H9 (cell line): ENCODE measurements around the gene CDKN3. TPM values are rescaled to one million over a fixed set of nuclear protein-coding genes. Genes with fewer than 3 reads are reported as not detected.

Experiments used
- DNase-seq: peaks from one replicate; pipeline ENCODE4 v3.0.0-alpha.2; 2017
- H2AFZ ChIP-seq: one replicate; pipeline ENCODE4 v1.6.1; 2013; ENCODE audit warnings: mild to moderate bottlenecking, low read length, control low read depth, moderate library complexity
- H2AK5ac ChIP-seq: 2 replicates; pipeline ENCODE4 v1.6.1; 2013; ENCODE audit warnings: low read length, control low read depth, mixed read lengths; ENCODE audit not compliant: insufficient read length
- H2BK120ac ChIP-seq: one replicate; pipeline ENCODE4 v1.6.1; 2013; ENCODE audit warnings: low read depth, mild to moderate bottlenecking, low read length, control low read depth, inconsistent platforms; ENCODE audit not compliant: poor library complexity, severe bottlenecking
- H2BK12ac ChIP-seq: 2 replicates; pipeline ENCODE4 v1.6.1; 2013; ENCODE audit warnings: low read length, control low read depth, mixed read lengths, low read depth; ENCODE audit not compliant: insufficient read length
- H2BK15ac ChIP-seq: 2 replicates; pipeline ENCODE4 v1.6.1; 2013; ENCODE audit warnings: low read depth, low read length, control low read depth
- H2BK20ac ChIP-seq: one replicate; pipeline ENCODE4 v1.6.1; 2013; ENCODE audit warnings: low read depth, mild to moderate bottlenecking, low read length, control low read depth, inconsistent platforms; ENCODE audit not compliant: poor library complexity, severe bottlenecking
- H2BK5ac ChIP-seq: 2 replicates; pipeline ENCODE4 v1.6.1; 2013; ENCODE audit warnings: low read length, control low read depth, mixed read lengths; ENCODE audit not compliant: insufficient read length
- H3K14ac ChIP-seq: 2 replicates; pipeline ENCODE4 v1.6.1; 2013; ENCODE audit warnings: low read length, control low read depth; ENCODE audit not compliant: insufficient read depth
- H3K18ac ChIP-seq: 2 replicates; pipeline ENCODE4 v1.6.1; 2013; ENCODE audit warnings: low read depth, mild to moderate bottlenecking, mixed read lengths, low read length, control low read depth; ENCODE audit not compliant: insufficient read length
- H3K23ac ChIP-seq: 2 replicates; pipeline ENCODE4 v1.6.1; 2013; ENCODE audit warnings: low read length, control low read depth, mixed read lengths, low read depth; ENCODE audit not compliant: insufficient read length
- H3K23me2 ChIP-seq: 2 replicates; pipeline ENCODE4 v1.6.1; 2013; ENCODE audit warnings: low read depth, mild to moderate bottlenecking, mixed read lengths, low read length, control low read depth; ENCODE audit not compliant: insufficient read length, poor library complexity, severe bottlenecking
- H3K27ac ChIP-seq: 2 replicates; pipeline ENCODE4 v1.5.1; 2013; ENCODE audit warnings: low read length, control low read depth, mixed read lengths, low read depth; ENCODE audit not compliant: insufficient read length
- H3K27me3 ChIP-seq: 2 replicates; pipeline ENCODE4 v1.6.1; 2013; ENCODE audit warnings: low read length, control low read depth, inconsistent platforms; ENCODE audit not compliant: insufficient read depth
- H3K4ac ChIP-seq: 2 replicates; pipeline ENCODE4 v1.6.1; 2013; ENCODE audit warnings: low read depth, mild to moderate bottlenecking, control low read depth, inconsistent platforms, low read length, moderate library complexity
- H3K4me1 ChIP-seq: 2 replicates; pipeline ENCODE4 v1.6.1; 2013; ENCODE audit warnings: low read length, control low read depth, inconsistent platforms; ENCODE audit not compliant: insufficient read depth
- H3K4me2 ChIP-seq: 2 replicates; pipeline ENCODE4 v1.6.1; 2013; ENCODE audit warnings: low read length, control low read depth, mixed read lengths; ENCODE audit not compliant: insufficient read length, insufficient read depth
- H3K56ac ChIP-seq: 2 replicates; pipeline ENCODE4 v1.6.1; 2013; ENCODE audit warnings: low read depth, mild to moderate bottlenecking, mixed read lengths, low read length, control low read depth; ENCODE audit not compliant: insufficient read length
- H3K79me1 ChIP-seq: 2 replicates; pipeline ENCODE4 v1.6.1; 2013; ENCODE audit warnings: low read depth, mild to moderate bottlenecking, moderate library complexity, low read length, control low read depth, inconsistent platforms; ENCODE audit not compliant: insufficient read depth, poor library complexity, severe bottlenecking
- H3K79me2 ChIP-seq: 2 replicates; pipeline ENCODE4 v1.6.1; 2013; ENCODE audit warnings: low read length, control low read depth, inconsistent platforms; ENCODE audit not compliant: insufficient read depth
- H3K9ac ChIP-seq: 2 replicates; pipeline ENCODE4 v1.6.1; 2013; ENCODE audit warnings: low read length, control low read depth, mixed read lengths; ENCODE audit not compliant: insufficient read length; ENCODE audit errors: extremely low read depth
- H3K9me3 ChIP-seq: one replicate; pipeline ENCODE4 v1.6.1; 2013; ENCODE audit warnings: low read depth, low read length, inconsistent platforms; ENCODE audit not compliant: control insufficient read depth
- H3T11ph ChIP-seq: one replicate; pipeline ENCODE4 v1.6.1; 2013; ENCODE audit warnings: mild to moderate bottlenecking, low read length, control low read depth, inconsistent platforms
- H4K20me1 ChIP-seq: one replicate; pipeline ENCODE4 v1.6.1; 2013; ENCODE audit not compliant: control insufficient read depth, insufficient read length, insufficient read depth
- H4K5ac ChIP-seq: 2 replicates; pipeline ENCODE4 v1.6.1; 2013; ENCODE audit warnings: low read depth, mild to moderate bottlenecking, mixed read lengths, low read length, control low read depth; ENCODE audit not compliant: insufficient read length
- H4K8ac ChIP-seq: replicated peaks from 2 replicates; pipeline ENCODE4 v1.6.1; 2013; ENCODE audit warnings: low read length, control low read depth, mixed read lengths, low read depth; ENCODE audit not compliant: insufficient read length
- H4K91ac ChIP-seq: 2 replicates; pipeline ENCODE4 v1.6.1; 2013; ENCODE audit warnings: low read depth, mild to moderate bottlenecking, moderate library complexity, mixed read lengths, low read length, control low read depth; ENCODE audit not compliant: insufficient read length
- H3K27ac Mint-ChIP-seq, 3 experiments: 2 replicates in 2 of 3; 3 replicates in 1 of 3; pipeline ENCODE4 v1.8.0; 2020 to 2021; ENCODE audit warnings: mixed read lengths in 3 of 3, mild to moderate bottlenecking in 1 of 3, moderate library complexity in 1 of 3
- H3K27me3 Mint-ChIP-seq: 2 replicates; pipeline ENCODE4 v1.8.0; 2021; ENCODE audit warnings: low read depth, mild to moderate bottlenecking, moderate library complexity, mixed read lengths
- H3K36me3 Mint-ChIP-seq, 3 experiments: 2 replicates in 2 of 3; 3 replicates in 1 of 3; pipeline ENCODE4 v1.8.0; 2020 to 2021; ENCODE audit warnings: low read depth in 3 of 3, mixed read lengths in 3 of 3; ENCODE audit not compliant: insufficient read depth in 1 of 3
- H3K4me1 Mint-ChIP-seq, 2 experiments: 2 replicates each; pipeline ENCODE4 v1.8.0; 2020; ENCODE audit warnings: mixed read lengths in 2 of 2
- H3K4me3 Mint-ChIP-seq, 2 experiments: 2 replicates in 1 of 2; 3 replicates in 1 of 2; pipeline ENCODE4 v1.8.0; 2020 to 2021; ENCODE audit warnings: mild to moderate bottlenecking in 2 of 2, mixed read lengths in 2 of 2, moderate library complexity in 1 of 2
- H3K9me3 Mint-ChIP-seq, 2 experiments: 2 replicates in 1 of 2; 3 replicates in 1 of 2; pipeline ENCODE4 v1.8.0; 2020; ENCODE audit warnings: mild to moderate bottlenecking in 2 of 2, mixed read lengths in 2 of 2, moderate library complexity in 1 of 2
- CTCF ChIP-seq: fragments of 200-600 bp; sonication (generic); conservative IDR thresholded peaks from 3 replicates; pipeline ENCODE4 v1.8.0; 2021; ENCODE audit warnings: antibody characterized with exemption, mild to moderate bottlenecking
- WGBS: extraction: QIAGEN DNeasy Blood & Tissue Kit; methylation state at CpG from one replicate; pipeline ENCODE4 v1.1.7; 2013; ENCODE audit warnings: missing lambda C conversion rate, low lambda C conversion rate, mixed read lengths; ENCODE audit not compliant: insufficient read length; ENCODE audit errors: extremely low coverage; 5-methylcytosine and 5-hydroxymethylcytosine counted together
- total RNA-seq: library from RNA; stranded (reverse); gene quantifications from 2 replicates; pipeline ENCODE4 v1.2.1, GENCODE V29; 2021

The CDKN3 gene
- total RNA-seq, 1 experiment from 2014 or later, result 45.9 TPM

- Histone ChIP-seq H3K23ac (no peak overlapping the region), H3K14ac (peak overlapping the region; percentile 98; the same call in 1 of the 2 replicates), H3K4me1 (peaks cover 5% of the 10 kb centered on the region; the same call in 1 of the 2 replicates), H3K79me2 (peaks cover 27% of the 10 kb centered on the region), H2BK5ac (no peak overlapping the region), H3K23me2 (peaks cover 4% of the 10 kb centered on the region), H2BK15ac (no peak overlapping the region), H3K4me2 (peak overlapping the region; percentile 70), H3K9ac (peak overlapping the region; percentile 89), H2AFZ (no peak overlapping the region), H3K27me3 (no peaks in the 10 kb centered on the region), H2AK5ac (no peak overlapping the region), H3K56ac (no peak overlapping the region), H3K18ac (no peak overlapping the region), H4K20me1 (no peaks in the 10 kb centered on the region), H4K91ac (no peak overlapping the region), H3K79me1 (peaks cover 3% of the 10 kb centered on the region), H2BK20ac (no peak overlapping the region), H4K8ac (no peak overlapping the region), H3K4ac (no peak overlapping the region), H3T11ph (no peak overlapping the region), H2BK12ac (no peak overlapping the region), H3K9me3 (no peaks in the 10 kb centered on the region), H2BK120ac (no peak overlapping the region), H4K5ac (no peak overlapping the region), H3K27ac (no peak overlapping the region)
- Mint-ChIP-seq H3K36me3 (peaks cover 10 to 21% (median 19%) of the 10 kb centered on the region in 3 experiments), H3K27ac (peak overlapping the region; percentile 93 to 99 (median 98)), H3K9me3 (no peaks in the 10 kb centered on the region), H3K4me1 (peaks cover 31 to 51% of the 10 kb centered on the region in 2 experiments), H3K4me3 (peak overlapping the region; percentile 81 to 97), H3K27me3 (no peaks in the 10 kb centered on the region)
- no peak for TF ChIP-seq CTCF
- DNase-seq, result no peak
- no CpG with 5 or more reads among the region's 5 CpGs for WGBS
Measured at GRCh38 chr14:54440476-54440872, 43.7 kb downstream of the CDKN3 start.
